Kidney epithelial cell (primary cell): ENCODE measurements around the gene OXTR. TPM values are rescaled to one million over a fixed set of nuclear protein-coding genes. Genes with fewer than 3 reads are reported as not detected.
A peak's percentile ranks its signal among the peaks of the same experiment; 100 is the strongest.

ENCODE experiments used
- DNase-seq: peaks from one replicate; pipeline ENCODE4 v3.0.0-alpha.2; 2010; ENCODE audit warnings: low read depth
- H3K27me3 ChIP-seq: 2 replicates; pipeline ENCODE4 v1.6.0; 2011; ENCODE audit warnings: low read length; ENCODE audit not compliant: control insufficient read depth, insufficient read depth
- H3K36me3 ChIP-seq: 2 replicates; pipeline ENCODE4 v1.5.1; 2011; ENCODE audit warnings: low read length; ENCODE audit not compliant: control insufficient read depth, insufficient read depth
- H3K4me3 ChIP-seq: 2 replicates; pipeline ENCODE4 v1.5.1; 2011; ENCODE audit warnings: low read depth, mild to moderate bottlenecking, control low read depth, low read length
- total RNA-seq: library from RNA; depleted of rRNA; stranded (reverse); fragments of >200 nt; gene quantifications from 2 replicates; pipeline ENCODE4 v1.2.3, GENCODE V29; 2015
- TF ChIP-seq, protein P1 (sequence below): IDR thresholded peaks from 2 replicates; pipeline ENCODE4 v1.5.1; 2011; ENCODE audit warnings: mild to moderate bottlenecking, moderate library complexity, low read length, control low read depth, inconsistent platforms; ENCODE audit not compliant: insufficient read depth, poor library complexity, severe bottlenecking

Gene OXTR
- total RNA-seq, 1 donor from 2014 or later: 2.0 TPM

DNA sequence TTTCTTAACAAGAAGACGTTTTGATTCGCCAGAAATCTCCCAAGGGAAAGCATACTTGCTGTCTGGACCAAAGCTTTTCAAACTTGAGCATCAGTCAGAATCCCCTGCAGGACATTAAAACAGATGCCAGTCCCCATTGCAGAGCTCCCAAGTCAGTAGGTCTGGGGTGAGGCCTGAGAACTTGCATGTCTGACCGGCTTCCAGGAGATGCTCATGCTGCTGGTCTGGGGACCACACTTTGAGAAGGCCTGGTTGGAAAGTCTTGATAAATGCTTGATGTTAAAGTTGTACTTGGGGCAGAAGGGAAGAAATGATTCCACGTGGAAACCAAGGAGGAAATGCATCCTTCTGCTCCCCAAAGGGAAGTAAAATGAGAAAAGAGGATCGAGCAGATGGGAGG is 60.1 kb downstream of the OXTR start:
- DNase-seq: no peak
- Histone ChIP-seq H3K36me3 (no peaks in the 10 kb centered on the region), H3K4me3 (no peak overlapping the region), H3K27me3 (no peaks in the 10 kb centered on the region)
- TF ChIP-seq, protein P1, sequence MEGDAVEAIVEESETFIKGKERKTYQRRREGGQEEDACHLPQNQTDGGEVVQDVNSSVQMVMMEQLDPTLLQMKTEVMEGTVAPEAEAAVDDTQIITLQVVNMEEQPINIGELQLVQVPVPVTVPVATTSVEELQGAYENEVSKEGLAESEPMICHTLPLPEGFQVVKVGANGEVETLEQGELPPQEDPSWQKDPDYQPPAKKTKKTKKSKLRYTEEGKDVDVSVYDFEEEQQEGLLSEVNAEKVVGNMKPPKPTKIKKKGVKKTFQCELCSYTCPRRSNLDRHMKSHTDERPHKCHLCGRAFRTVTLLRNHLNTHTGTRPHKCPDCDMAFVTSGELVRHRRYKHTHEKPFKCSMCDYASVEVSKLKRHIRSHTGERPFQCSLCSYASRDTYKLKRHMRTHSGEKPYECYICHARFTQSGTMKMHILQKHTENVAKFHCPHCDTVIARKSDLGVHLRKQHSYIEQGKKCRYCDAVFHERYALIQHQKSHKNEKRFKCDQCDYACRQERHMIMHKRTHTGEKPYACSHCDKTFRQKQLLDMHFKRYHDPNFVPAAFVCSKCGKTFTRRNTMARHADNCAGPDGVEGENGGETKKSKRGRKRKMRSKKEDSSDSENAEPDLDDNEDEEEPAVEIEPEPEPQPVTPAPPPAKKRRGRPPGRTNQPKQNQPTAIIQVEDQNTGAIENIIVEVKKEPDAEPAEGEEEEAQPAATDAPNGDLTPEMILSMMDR: no peak

DNA sequence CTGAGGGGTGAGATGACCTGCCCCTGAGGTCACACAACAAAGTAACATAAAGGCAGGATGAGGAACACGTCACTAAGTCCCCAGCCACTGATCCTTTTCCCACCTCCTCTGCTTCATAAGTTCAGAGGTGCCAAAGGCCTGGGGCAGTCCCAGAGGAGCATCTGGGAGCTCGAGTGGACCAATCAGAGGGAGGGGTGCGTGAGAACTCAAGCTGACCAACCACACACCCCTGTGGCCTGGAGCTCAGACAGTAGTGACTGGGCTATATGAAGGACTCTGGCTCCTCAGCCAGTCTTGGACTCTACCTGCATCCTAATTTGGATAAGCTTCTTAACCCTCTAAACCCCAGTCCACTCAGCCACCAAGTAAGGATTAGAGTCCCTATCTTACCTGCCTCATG is 63.8 kb downstream of the OXTR start:
- no peaks in the 10 kb centered on the region for H3K27me3 ChIP-seq
- no peak for DNase-seq
- TF ChIP-seq, protein P1: no peak
- no peaks in the 10 kb centered on the region for H3K36me3 ChIP-seq
- no peak overlapping the region for H3K4me3 ChIP-seq

DNA sequence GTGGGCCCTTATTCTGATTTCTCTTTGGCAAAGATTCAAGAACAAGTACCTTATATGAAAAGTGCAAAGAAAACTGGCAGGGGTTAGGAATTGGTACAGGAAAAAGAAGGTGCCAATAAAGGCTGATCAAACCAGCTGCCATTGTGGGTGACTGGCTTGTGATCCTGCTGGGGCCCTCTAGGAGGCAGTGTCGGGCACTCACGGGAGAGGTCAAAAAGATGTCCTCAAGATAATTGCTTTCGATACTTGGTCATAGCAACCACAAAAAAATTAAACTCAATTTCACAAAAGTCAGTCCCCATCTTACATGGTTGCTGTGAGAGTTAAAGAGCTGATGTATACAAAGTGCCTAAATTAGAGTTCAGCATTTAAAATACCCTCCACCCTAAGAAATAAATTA is 66.9 kb downstream of the OXTR start:
- H3K4me3 ChIP-seq: no peak overlapping the region
- no peaks in the 10 kb centered on the region for H3K36me3 ChIP-seq
- DNase-seq: no peak
- TF ChIP-seq, protein P1: peak; percentile 27
- no peaks in the 10 kb centered on the region for H3K27me3 ChIP-seq

Other genes with a start within 250 kb of the OXTR start
- gene SSUH2, start 124.8 kb downstream of the OXTR start, total RNA-seq: not detected in 2 replicates
- gene CAV3, start 35.8 kb downstream of the OXTR start, total RNA-seq: not detected in 2 replicates
- gene RAD18, start 193.9 kb upstream of the OXTR start, total RNA-seq: 6.2 and 7.6 TPM in 2 replicates